IPS-20b (cell line): ENCODE data around the gene SHOX.

ENCODE experiments used
- H3K27ac ChIP-seq: one replicate; pipeline ENCODE4 v1.5.1; 2013; ENCODE audit warnings: low read length
- H3K27me3 ChIP-seq: 2 replicates; pipeline ENCODE4 v1.6.1; 2013; ENCODE audit warnings: mild to moderate bottlenecking, low read length, inconsistent platforms; ENCODE audit not compliant: insufficient read depth
- H3K36me3 ChIP-seq: 2 replicates; pipeline ENCODE4 v1.6.1; 2013; ENCODE audit warnings: low read depth, mild to moderate bottlenecking, inconsistent platforms, low read length, moderate library complexity; ENCODE audit not compliant: insufficient read depth
- H3K4me1 ChIP-seq: 2 replicates; pipeline ENCODE4 v1.6.1; 2013; ENCODE audit warnings: mild to moderate bottlenecking, control low read depth, inconsistent platforms, low read length, moderate library complexity; ENCODE audit not compliant: insufficient read depth
- H3K4me3 ChIP-seq: 2 replicates; pipeline ENCODE4 v1.5.1; 2013; ENCODE audit warnings: mild to moderate bottlenecking, low read length, inconsistent platforms
- H3K9ac ChIP-seq: 2 replicates; pipeline ENCODE4 v1.6.1; 2013; ENCODE audit warnings: low read depth, mild to moderate bottlenecking, inconsistent platforms, low read length, moderate library complexity
- H3K9me3 ChIP-seq: 2 replicates; pipeline ENCODE4 v1.6.1; 2013; ENCODE audit warnings: mild to moderate bottlenecking, low read depth, low read length, inconsistent platforms; ENCODE audit not compliant: insufficient read depth

SHOX gene

DNA sequence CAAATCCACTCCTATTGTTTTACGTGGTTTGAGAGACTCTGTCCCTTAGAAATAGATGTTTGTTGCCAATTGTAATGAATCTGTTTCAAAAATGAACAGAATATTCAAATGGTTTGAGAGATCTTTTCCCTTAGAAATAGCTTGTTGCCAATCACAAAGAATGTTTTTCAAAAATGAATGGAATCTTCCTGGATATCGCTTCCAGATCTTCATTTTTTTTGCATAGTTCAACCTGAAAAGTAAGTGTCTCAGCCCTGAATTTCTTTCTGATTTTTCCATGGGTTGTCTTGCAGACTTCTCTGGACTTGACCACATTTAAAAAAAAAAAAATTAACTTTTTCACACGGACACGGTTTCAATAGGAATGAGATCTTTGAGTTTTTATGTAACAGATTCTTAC, 22.7 kb downstream of the SHOX start:
- H3K9ac ChIP-seq = no peak overlapping the region
- no peak overlapping the region for H3K27ac ChIP-seq
- H3K9me3 ChIP-seq = no peaks in the 10 kb centered on the region; the same call in 1 of the 2 replicates
- no peaks in the 10 kb centered on the region for H3K36me3 ChIP-seq
- H3K27me3 ChIP-seq = peaks cover 17% of the 10 kb centered on the region; the same call in 1 of the 2 replicates
- H3K4me3 ChIP-seq = no peak overlapping the region
- no peaks in the 10 kb centered on the region for H3K4me1 ChIP-seq

GRCh38 chrX:661154-661553, 30.6 kb downstream of the SHOX start:
- Histone ChIP-seq H3K9me3 (no peaks in the 10 kb centered on the region; the same call in 1 of the 2 replicates), H3K4me1 (no peaks in the 10 kb centered on the region), H3K27me3 (no peaks in the 10 kb centered on the region), H3K36me3 (no peaks in the 10 kb centered on the region), H3K9ac (no peak overlapping the region), H3K27ac (no peak overlapping the region), H3K4me3 (no peak overlapping the region)

- H3K27me3 ChIP-seq = no peaks in the 10 kb centered on the region
- H3K36me3 ChIP-seq = no peaks in the 10 kb centered on the region
- H3K4me3 ChIP-seq = no peak overlapping the region
- peaks cover 2% of the 10 kb centered on the region; the same call in 1 of the 2 replicates for H3K4me1 ChIP-seq
- no peaks in the 10 kb centered on the region; the same call in 1 of the 2 replicates for H3K9me3 ChIP-seq
- H3K9ac ChIP-seq = no peak overlapping the region
- H3K27ac ChIP-seq = no peak overlapping the region
Observed at GRCh38 chrX:662126-662525, 31.5 kb downstream of the SHOX start.

GRCh38 chrX:663841-664240, 33.2 kb downstream of the SHOX start:
- no peak overlapping the region for H3K9ac ChIP-seq
- H3K4me3 ChIP-seq = no peak overlapping the region
- H3K9me3 ChIP-seq = no peaks in the 10 kb centered on the region; the same call in 1 of the 2 replicates
- no peaks in the 10 kb centered on the region for H3K36me3 ChIP-seq
- H3K4me1 ChIP-seq = peaks cover 6% of the 10 kb centered on the region; the same call in 1 of the 2 replicates
- no peaks in the 10 kb centered on the region for H3K27me3 ChIP-seq
- no peak overlapping the region for H3K27ac ChIP-seq

DNA sequence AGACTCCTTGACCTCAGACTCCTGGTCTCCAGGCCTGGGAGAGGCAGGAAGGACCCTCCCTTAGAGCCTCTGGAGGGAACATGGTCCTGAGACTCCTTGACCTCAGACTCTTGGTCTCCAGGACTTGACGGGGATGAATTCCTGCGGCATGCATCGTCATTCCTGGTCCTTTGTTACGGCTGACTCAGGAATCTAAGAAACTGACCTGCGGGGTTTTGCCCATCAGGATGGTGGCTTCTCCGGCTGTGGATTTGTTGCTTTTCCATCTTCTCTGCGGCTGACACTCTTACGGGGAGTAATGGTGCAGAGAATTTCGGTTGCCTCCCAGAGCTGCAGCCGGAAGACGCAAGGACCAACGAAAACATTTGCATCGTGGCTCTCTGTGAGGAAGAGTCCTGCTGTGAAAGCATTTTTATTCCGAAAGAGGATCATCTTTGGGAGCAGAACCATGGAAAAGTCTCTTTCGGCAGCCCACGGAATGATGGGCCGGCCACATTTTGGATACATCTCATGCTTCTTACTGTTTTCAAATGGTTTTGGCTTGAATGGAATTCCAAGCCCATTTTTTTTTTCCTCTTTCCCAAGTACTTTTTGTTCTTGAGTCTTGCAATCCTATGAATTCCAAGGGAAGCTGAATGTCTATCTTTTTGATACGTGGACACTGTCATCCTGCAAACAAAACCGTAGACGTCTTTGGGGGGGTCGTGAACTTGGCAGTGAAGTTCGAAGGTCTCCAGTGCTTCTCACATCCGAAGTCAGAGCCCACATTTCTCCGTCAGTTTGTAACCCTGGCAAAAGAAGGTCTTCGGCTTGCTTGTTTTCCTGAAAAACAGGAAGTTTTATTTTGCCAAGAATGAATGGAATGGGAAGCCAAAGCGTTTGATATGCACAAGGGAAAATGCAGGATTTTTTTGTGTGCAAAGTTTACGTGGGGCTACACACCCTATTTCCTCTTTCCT, 36.5 kb downstream of the SHOX start:
- Histone ChIP-seq H3K9ac (no peak overlapping the region), H3K36me3 (no peaks in the 10 kb centered on the region), H3K9me3 (no peaks in the 10 kb centered on the region; the same call in 1 of the 2 replicates), H3K4me1 (peaks cover 6% of the 10 kb centered on the region; the same call in 1 of the 2 replicates), H3K4me3 (no peak overlapping the region), H3K27ac (no peak overlapping the region), H3K27me3 (no peaks in the 10 kb centered on the region)

DNA sequence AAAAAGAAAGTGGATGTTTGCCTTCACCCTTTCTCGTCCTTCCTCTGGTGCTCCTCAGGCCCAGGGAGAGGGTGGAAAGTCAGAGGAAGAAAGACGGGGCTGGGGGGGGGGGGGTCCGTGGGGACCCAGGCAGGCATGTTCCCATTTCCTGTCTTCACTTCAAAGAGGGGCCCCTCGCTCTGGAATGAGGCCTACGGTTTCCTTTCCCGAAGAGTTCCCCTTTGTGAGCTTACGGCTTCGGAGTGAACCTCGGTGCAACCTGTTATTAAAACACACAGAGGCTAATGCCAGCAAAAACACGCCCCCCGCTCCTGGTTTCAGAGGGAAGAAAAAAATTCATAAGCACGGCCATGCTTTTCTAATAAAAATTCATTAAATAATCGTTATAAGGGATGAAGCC, 40.1 kb downstream of the SHOX start:
- Histone ChIP-seq H3K9ac (no peak overlapping the region), H3K27ac (no peak overlapping the region), H3K9me3 (no peaks in the 10 kb centered on the region; the same call in 1 of the 2 replicates), H3K4me1 (peaks cover 6% of the 10 kb centered on the region), H3K27me3 (no peaks in the 10 kb centered on the region), H3K36me3 (no peaks in the 10 kb centered on the region), H3K4me3 (no peak overlapping the region)

DNA sequence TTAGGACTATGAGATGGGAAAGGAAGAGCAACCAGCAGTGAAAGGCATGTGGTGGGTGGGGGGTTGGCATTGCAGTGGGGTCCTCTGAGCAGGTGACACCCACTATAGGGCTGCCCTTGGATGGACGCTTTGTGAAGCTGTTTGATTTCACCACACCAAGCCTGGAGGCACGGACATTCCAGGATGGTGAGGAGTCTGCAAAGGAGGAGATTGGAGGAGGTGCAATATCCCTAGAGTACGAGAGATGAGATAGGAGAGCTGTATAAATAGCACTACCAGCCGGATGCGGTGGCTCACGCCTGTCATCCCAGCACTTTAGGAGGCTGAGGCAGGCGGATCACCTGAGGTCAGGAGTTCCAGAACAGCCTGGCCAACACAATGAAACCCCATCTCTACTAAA, 42.3 kb downstream of the SHOX start:
- no peak overlapping the region for H3K4me3 ChIP-seq
- no peaks in the 10 kb centered on the region; the same call in 1 of the 2 replicates for H3K9me3 ChIP-seq
- H3K4me1 ChIP-seq = peaks cover 5% of the 10 kb centered on the region; the same call in 1 of the 2 replicates
- H3K27ac ChIP-seq = no peak overlapping the region
- no peaks in the 10 kb centered on the region for H3K36me3 ChIP-seq
- H3K9ac ChIP-seq = no peak overlapping the region
- no peaks in the 10 kb centered on the region for H3K27me3 ChIP-seq

DNA sequence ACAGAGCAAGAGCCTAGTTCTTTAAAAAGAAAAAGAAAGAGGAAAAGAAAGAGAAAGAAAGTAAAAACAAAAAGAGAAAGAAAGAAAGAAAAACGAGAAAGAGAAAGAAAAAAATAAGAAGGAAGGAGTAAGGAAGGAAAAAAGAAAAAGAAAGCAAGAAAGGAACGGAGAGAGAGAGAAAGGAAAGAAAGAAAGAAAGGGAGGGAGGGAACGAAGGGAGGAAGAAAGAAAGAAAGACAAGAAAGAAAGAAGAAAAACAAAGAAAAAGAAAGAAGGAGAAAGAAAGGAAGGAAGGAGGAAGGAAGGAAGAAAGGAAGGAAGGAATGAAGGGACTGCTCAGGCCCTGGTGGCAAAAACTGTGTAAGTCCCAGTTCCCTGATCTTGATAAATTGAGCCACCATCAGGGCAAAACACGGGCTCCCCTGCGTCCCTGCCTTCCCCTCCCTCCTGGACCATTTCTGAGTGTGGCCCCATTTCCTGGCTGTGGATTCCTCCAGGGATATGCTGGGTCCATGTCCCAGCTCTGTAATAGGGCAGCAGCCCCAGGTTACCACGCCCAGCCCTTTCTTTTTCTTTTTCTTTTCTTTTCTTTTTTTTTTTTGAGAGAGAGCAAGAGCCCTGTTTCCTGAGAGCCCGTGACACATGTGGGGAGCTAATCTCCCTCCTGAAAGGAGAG, 44.8 kb downstream of the SHOX start:
- no peaks in the 10 kb centered on the region for H3K36me3 ChIP-seq
- peaks cover 10% of the 10 kb centered on the region; the same call in 1 of the 2 replicates for H3K9me3 ChIP-seq
- H3K4me3 ChIP-seq = no peak overlapping the region
- no peaks in the 10 kb centered on the region for H3K27me3 ChIP-seq
- H3K9ac ChIP-seq = no peak overlapping the region; the same call in 1 of the 2 replicates
- H3K4me1 ChIP-seq = peaks cover 5% of the 10 kb centered on the region; the same call in 1 of the 2 replicates
- H3K27ac ChIP-seq = no peak overlapping the region

GRCh38 chrX:675955-676295, 45.3 kb downstream of the SHOX start:
- no peak overlapping the region for H3K4me3 ChIP-seq
- H3K9ac ChIP-seq = no peak overlapping the region; the same call in 1 of the 2 replicates
- no peak overlapping the region for H3K27ac ChIP-seq
- H3K4me1 ChIP-seq = peaks cover 5% of the 10 kb centered on the region; the same call in 1 of the 2 replicates
- peaks cover 10% of the 10 kb centered on the region; the same call in 1 of the 2 replicates for H3K9me3 ChIP-seq
- H3K36me3 ChIP-seq = no peaks in the 10 kb centered on the region
- H3K27me3 ChIP-seq = no peaks in the 10 kb centered on the region

DNA sequence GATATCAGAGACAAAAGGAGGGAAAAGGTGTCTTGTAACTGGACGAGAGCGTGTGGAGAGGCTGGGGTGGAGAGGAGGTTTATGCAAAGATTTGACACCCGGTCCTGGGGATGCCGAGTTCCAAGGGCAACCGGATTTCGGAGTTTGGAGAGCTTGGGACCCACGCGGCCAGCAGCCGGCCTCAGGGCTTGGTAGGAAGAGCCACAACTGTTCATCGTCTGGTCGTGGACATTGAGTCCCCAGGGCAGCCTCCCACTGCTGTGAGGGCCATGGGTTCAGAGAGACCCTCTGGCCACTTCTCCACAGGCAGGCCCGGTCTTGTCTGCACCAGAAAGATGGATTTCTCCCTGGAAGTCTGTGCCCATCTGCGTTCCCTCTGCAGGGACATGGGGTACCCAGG, 46.8 kb downstream of the SHOX start:
- Histone ChIP-seq H3K4me3 (no peak overlapping the region), H3K9ac (no peak overlapping the region)

DNA sequence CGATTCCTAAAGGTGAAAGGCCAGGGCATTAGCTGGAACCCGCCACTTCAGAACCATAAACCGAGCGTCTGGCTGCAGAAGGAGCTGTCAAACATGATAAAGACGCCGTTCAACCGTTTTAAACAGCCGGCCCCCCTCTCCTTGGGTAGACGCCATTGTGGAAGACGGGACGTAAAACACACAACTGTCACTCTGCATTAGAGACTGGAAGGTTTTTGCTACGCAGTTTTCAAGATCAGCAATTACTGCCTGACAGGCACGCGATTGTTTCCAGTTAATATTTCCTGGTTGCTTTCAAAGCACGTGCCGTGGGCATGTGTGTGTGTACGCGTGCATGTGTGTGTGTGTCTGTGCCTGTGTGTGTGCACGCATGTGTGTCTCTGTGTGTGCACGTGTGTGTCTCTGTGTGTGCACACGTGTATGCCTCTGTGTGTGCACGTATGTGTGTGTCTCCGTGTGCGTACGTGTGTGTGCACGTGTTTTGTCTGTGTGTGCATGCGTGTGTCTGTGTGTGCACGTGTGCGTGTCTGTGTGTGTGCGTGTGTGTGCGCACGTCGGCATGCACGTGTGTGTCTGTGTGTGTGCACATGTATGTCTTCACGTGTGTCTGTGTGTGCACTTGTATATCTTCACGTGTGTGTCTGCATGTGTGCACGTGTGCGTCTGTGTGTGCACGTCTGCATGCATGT, 48.8 kb downstream of the SHOX start:
- H3K4me3 ChIP-seq = no peak overlapping the region
- H3K9ac ChIP-seq = no peak overlapping the region
- peaks cover 5% of the 10 kb centered on the region; the same call in 1 of the 2 replicates for H3K4me1 ChIP-seq
- H3K9me3 ChIP-seq = peaks cover 10% of the 10 kb centered on the region; the same call in 1 of the 2 replicates
- H3K36me3 ChIP-seq = no peaks in the 10 kb centered on the region
- H3K27me3 ChIP-seq = no peaks in the 10 kb centered on the region
- no peak overlapping the region for H3K27ac ChIP-seq

More for the DNA sequence above, 46.8 kb downstream of the SHOX start:
- Histone ChIP-seq H3K36me3 (no peaks in the 10 kb centered on the region), H3K9me3 (peaks cover 10% of the 10 kb centered on the region; the same call in 1 of the 2 replicates), H3K27me3 (no peaks in the 10 kb centered on the region), H3K4me1 (peaks cover 5% of the 10 kb centered on the region; the same call in 1 of the 2 replicates), H3K27ac (no peak overlapping the region)
